Lower leg skin (tissue), 4 donors: Measurements from ENCODE around the gene VEZT. TPM values are rescaled to one million over a fixed set of nuclear protein-coding genes. Genes with fewer than 3 reads are reported as not detected.

Experiments
- DNase-seq, 2 donors: peaks; one replicate each; pipeline ENCODE4 v3.0.0-alpha.2; 2019; ENCODE audit warnings: low spot score in 2 of 2
- H3K4me3 ChIP-seq: fragments of 200-600 bp; sonication (generic); 2 replicates; pipeline ENCODE4 v1.5.1; 2017; ENCODE audit warnings: mild to moderate bottlenecking, low read depth; ENCODE audit not compliant: poor library complexity, severe bottlenecking
- POLR2A ChIP-seq, 2 donors: fragments of 450-650 bp; IDR thresholded peaks; one replicate each; pipeline ENCODE4 v1.6.1; 2016 to 2017; ENCODE audit warnings: antibody characterized with exemption in 2 of 2, mild to moderate bottlenecking in 1 of 2, moderate library complexity in 1 of 2
- WGBS, 2 donors: methylation state at CpG; one replicate each; pipeline ENCODE4 v1.1.5; 2018; 5-methylcytosine and 5-hydroxymethylcytosine counted together
- intact Hi-C: fragments of 100-400 bp; cut with DNase I; formaldehyde crosslinking; loops from one replicate; pipeline ENCODE4 v1.15.0; 2023; ENCODE audit warnings: low total_unique reads
- total RNA-seq, 4 donors: library from RNA; depleted of rRNA; stranded (reverse); fragments of >200 nt; gene quantifications; one replicate each; pipeline ENCODE4 v1.1.0, GENCODE V29; 2016
- TF ChIP-seq, protein P1 (sequence below), 3 donors: fragments of 450-650 bp; IDR thresholded peaks; one replicate each; pipeline ENCODE4 v1.5.1; 2016; ENCODE audit warnings: antibody characterized with exemption in 3 of 3, mild to moderate bottlenecking in 3 of 3, moderate library complexity in 2 of 3

VEZT gene
- total RNA-seq, 4 donors from 2014 or later, result 40.6 to 95.9 (median 46.4) TPM

DNA sequence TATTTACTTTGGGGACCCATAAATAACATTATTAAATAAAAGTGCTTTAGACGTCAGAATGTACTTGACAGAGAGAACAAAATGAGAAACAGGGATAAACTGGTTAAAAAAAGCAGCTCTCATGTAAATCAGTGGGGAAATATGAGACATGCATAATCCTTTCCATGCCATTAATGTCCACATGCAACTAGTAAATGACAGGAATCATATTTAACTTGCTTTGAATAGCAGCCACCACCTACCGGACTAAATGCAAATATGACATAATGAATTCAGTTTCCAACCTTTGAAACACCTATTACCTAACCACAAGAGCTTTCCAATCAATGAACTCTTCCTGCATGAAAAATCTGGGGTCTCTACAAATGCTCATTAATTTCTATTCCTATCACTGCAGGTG is 20.0 kb upstream of the VEZT start:
- DNase-seq, result no peak
- TF ChIP-seq POLR2A (IDR thresholded peaks at IDR 0.05), result no peak
- TF ChIP-seq, protein P1, sequence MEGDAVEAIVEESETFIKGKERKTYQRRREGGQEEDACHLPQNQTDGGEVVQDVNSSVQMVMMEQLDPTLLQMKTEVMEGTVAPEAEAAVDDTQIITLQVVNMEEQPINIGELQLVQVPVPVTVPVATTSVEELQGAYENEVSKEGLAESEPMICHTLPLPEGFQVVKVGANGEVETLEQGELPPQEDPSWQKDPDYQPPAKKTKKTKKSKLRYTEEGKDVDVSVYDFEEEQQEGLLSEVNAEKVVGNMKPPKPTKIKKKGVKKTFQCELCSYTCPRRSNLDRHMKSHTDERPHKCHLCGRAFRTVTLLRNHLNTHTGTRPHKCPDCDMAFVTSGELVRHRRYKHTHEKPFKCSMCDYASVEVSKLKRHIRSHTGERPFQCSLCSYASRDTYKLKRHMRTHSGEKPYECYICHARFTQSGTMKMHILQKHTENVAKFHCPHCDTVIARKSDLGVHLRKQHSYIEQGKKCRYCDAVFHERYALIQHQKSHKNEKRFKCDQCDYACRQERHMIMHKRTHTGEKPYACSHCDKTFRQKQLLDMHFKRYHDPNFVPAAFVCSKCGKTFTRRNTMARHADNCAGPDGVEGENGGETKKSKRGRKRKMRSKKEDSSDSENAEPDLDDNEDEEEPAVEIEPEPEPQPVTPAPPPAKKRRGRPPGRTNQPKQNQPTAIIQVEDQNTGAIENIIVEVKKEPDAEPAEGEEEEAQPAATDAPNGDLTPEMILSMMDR (IDR thresholded peaks at IDR 0.05), result no peak
- intact Hi-C loops, result no loop called here
- WGBS, 2 donors, result 67 to 77% methylated on average over 2 of the region's 2 CpGs
- H3K4me3 ChIP-seq, result no peak overlapping the region

DNA sequence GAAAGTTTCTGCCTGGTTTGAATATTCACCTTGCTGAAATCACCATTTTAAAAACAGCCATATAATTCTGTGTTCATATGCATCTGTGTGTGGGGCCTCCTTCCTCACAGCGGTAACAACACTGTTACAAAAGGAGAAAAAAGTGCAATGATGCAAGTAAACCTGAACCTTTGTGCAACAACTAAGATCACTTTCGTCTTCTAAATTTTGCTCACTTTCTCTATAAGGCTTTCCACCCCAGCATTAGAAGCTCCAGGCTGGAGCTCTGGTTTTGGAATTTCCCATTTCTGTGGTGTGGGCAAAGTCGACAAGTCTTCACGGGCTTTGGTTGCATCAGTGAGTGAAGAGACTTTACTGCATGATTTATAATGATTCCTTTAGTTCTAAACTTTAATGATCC is 18.7 kb upstream of the VEZT start:
- DNase-seq, result no peak
- 50 to 79% methylated on average over 4 of the region's 4 CpGs for WGBS, 2 donors
- intact Hi-C loops, result no loop called here
- H3K4me3 ChIP-seq, result no peak overlapping the region
- TF ChIP-seq, protein P1 (IDR thresholded peaks at IDR 0.05), result no peak
- TF ChIP-seq POLR2A (IDR thresholded peaks at IDR 0.05), result no peak

DNA sequence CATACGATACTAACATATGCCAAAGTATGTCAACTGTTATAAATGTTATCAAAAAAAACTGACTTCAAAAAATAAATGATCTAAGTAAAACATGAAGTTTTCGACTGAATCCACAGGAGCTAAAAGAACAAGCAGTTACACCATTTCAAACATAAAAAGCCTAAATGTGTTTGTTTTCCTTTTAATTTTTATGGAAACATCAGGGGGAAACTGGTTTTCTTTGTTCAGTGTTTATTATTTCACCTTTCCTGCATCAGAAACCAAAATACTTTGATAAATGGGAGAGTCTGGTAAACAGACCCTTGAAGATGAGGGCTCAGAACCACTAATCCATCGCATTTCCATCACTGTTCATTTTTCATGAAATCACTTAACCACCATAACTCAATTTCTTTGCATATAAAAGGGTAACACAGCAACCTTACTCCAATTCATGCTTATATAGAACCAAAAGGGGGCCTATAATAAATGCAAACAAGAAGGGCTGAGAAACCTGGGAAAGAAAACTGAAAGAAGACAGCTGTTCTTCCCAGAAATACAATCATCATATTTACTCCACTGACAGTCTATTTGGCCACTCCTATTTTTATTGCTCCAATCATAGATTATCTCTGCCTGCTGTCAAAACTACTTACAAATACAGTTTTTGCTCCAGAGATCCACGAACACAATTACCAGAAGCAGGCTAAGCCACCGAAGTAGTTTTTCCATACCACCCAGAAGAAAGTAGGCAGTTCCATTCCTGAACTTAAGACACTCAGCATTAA is 17.3 kb upstream of the VEZT start:
- DNase-seq, result no peak
- WGBS, 2 donors, result 32 to 37% methylated on average over 5 of the region's 5 CpGs
- TF ChIP-seq POLR2A (IDR thresholded peaks at IDR 0.05), result no peak
- TF ChIP-seq, protein P1 (IDR thresholded peaks at IDR 0.05), result no peak
- intact Hi-C loops, result no loop called here
- no peak overlapping the region for H3K4me3 ChIP-seq

DNA sequence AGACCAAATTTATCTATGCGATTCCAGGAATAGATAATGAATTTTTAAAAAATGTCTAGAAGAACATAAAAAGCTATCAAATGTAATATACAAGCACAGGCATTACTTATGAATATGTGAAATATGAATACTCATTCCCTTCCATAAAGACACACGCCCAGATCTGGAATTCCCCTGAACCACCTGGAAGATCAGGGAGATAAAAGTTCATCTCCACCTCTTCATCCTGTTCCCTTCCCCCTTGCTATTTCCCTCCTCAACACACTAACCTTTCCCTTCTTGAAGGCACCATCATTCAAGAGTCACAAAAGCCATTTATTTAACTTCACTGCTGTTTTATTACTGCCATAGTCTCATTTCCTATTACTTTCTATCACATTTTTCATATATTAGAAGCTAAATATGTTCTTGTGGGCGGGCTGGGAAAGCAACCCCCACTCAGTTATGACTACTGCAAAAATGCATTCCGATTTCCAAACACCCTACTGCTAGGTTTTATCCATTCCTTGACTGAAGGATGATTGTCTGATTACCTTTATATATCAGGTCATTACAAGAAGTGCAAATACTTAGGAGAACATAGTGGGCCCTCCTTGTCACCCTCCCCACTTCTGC is 16.4 kb upstream of the VEZT start:
- intact Hi-C loops, result no loop called here
- TF ChIP-seq POLR2A (IDR thresholded peaks at IDR 0.05), result no peak
- TF ChIP-seq, protein P1 (IDR thresholded peaks at IDR 0.05), result no peak
- 59 to 66% methylated on average over 4 of the region's 4 CpGs for WGBS, 2 donors
- no peak for DNase-seq
- H3K4me3 ChIP-seq, result no peak overlapping the region

DNA sequence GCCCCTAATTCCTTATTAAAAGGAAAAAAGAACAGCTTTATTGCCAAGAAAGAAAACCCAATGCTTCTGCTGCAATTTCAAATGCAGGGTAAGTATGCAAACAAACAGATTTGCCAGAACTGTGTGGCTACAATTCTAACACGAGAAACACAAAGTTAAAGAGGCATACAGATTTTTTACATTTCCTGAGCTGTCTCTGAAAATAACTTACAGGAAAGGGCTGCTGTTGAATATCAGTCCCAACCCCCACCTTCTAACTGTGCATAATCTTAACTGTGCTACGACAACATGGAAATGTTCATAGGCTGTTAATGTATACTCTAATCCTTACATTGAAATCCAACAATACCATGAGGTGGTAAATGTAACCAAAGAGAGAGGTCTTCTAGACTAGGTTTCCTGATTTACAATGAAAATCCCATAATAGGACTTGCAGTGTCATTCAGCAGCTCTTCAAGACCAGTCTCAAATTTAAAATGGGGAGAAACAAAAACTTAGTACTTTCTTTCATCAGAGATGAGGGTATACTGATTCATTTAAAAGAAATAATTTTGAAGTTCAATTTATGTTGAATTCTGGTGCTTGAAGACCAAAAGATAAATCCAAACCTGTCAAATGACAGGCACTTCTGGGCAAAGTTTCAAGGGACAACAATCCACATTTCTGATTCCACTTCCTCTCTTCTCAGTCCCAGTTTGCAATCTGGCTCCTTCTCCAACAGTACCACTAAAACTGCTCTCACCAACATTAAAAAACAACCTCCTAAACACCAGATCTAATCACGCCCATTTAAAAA is 14.7 kb upstream of the VEZT start:
- 53 to 63% methylated on average over 3 of the region's 3 CpGs for WGBS, 2 donors
- no peak overlapping the region for H3K4me3 ChIP-seq
- TF ChIP-seq POLR2A (IDR thresholded peaks at IDR 0.05), result no peak
- TF ChIP-seq, protein P1 (IDR thresholded peaks at IDR 0.05), result no peak
- intact Hi-C loops, result no loop called here
- no peak for DNase-seq
